Small intestine (tissue), 7 donors: Measurements from ENCODE around the gene GUCY2C. TPM values are rescaled to one million over a fixed set of nuclear protein-coding genes. Genes with fewer than 3 reads are reported as not detected.

Experiments used
- DNase-seq, 2 donors: peaks; one replicate each; pipeline versions ENCODE4 v3.0.0 to v3.0.0-alpha.2; 2013
- FAIRE-seq: peaks from 2 replicates; lab custom pipeline; 2012; peaks lifted over from hg19 to GRCh38; lab: Jason Lieb, UNC
- H3K27ac ChIP-seq, 3 donors: one replicate each; pipeline ENCODE4 v1.5.1; 2013; ENCODE audit warnings: low read length in 2 of 3, mild to moderate bottlenecking in 2 of 3, control low read depth in 1 of 3, inconsistent platforms in 1 of 3, low read depth in 1 of 3, moderate library complexity in 1 of 3
- H3K27me3 ChIP-seq, 3 donors: one replicate each; pipeline ENCODE4 v1.6.1; 2013; ENCODE audit warnings: low read length in 3 of 3, inconsistent platforms in 1 of 3; ENCODE audit not compliant: control insufficient read depth in 3 of 3, insufficient read depth in 3 of 3
- H3K36me3 ChIP-seq, 3 donors: one replicate each; pipeline ENCODE4 v1.6.1; 2013; ENCODE audit warnings: low read length in 3 of 3, inconsistent platforms in 1 of 3, low read depth in 1 of 3, mild to moderate bottlenecking in 1 of 3, moderate library complexity in 1 of 3; ENCODE audit not compliant: control insufficient read depth in 3 of 3, insufficient read depth in 2 of 3
- H3K4me1 ChIP-seq, 3 donors: one replicate each; pipeline ENCODE4 v1.6.1; 2013; ENCODE audit warnings: low read length in 2 of 3, inconsistent platforms in 1 of 3, low read depth in 1 of 3, mild to moderate bottlenecking in 1 of 3, moderate library complexity in 1 of 3; ENCODE audit not compliant: control insufficient read depth in 3 of 3, insufficient read depth in 2 of 3
- H3K4me3 ChIP-seq, 3 donors: one replicate each; pipeline ENCODE4 v1.5.1; 2013; ENCODE audit warnings: low read length in 3 of 3, control low read depth in 1 of 3, inconsistent platforms in 1 of 3, low read depth in 1 of 3, mild to moderate bottlenecking in 1 of 3, moderate library complexity in 1 of 3
- H3K9me3 ChIP-seq, 2 donors: one replicate each; pipeline ENCODE4 v1.6.1; 2013; ENCODE audit warnings: low read depth in 1 of 2, low read length in 1 of 2; ENCODE audit not compliant: control insufficient read depth in 2 of 2, insufficient read depth in 1 of 2
- WGBS, 3 donors: extraction: QIAGEN DNeasy Blood & Tissue Kit; methylation state at CpG; one replicate each; pipeline ENCODE4 v1.1.7; 2013; 5-methylcytosine and 5-hydroxymethylcytosine counted together
- polyA plus RNA-seq, 4 donors: library from polyadenylated mRNA; stranded (reverse) in 3 of 4; unstranded in 1 of 4; fragments of 200-250 nt in 3 of 4; fragments of 120-200 nt in 1 of 4; gene quantifications; one replicate each; pipeline versions ENCODE4 v1.2.1 to v1.2.3, GENCODE V29; 2013
- donor health status: healthy with polysubstance abuse.
- donor health status: control.
- donor health status: control.
- donor health status: Bipolar disorder and iron deficiency.
- donor health status: healthy.

GUCY2C gene
- polyA plus RNA-seq, 4 donors: 34.9 to 105 (median 51.8) TPM

GRCh38 chr12:14654842-14655241 is 41.6 kb downstream of the GUCY2C start:
- no peaks in the 10 kb centered on the region for H3K27me3 ChIP-seq
- FAIRE-seq (no peak), DNase-seq (no peak)
- H3K9me3 ChIP-seq: no peaks in the 10 kb centered on the region
- no peak overlapping the region for H3K27ac ChIP-seq
- peaks cover 0 to 41% (median 25%) of the 10 kb centered on the region in 3 donors for H3K36me3 ChIP-seq
- no peaks in the 10 kb centered on the region for H3K4me1 ChIP-seq
- no peak overlapping the region for H3K4me3 ChIP-seq

- DNase-seq: no peak
- no peak overlapping the region for H3K4me3 ChIP-seq
- H3K9me3 ChIP-seq: no peaks in the 10 kb centered on the region
- WGBS, 3 donors: 87 to 91% (median 88%) methylated on average over 4 of the region's 4 CpGs
- H3K27me3 ChIP-seq: no peaks in the 10 kb centered on the region
- H3K4me1 ChIP-seq: no peaks in the 10 kb centered on the region
- no peak overlapping the region for H3K27ac ChIP-seq
- H3K36me3 ChIP-seq: peaks cover 0 to 37% (median 21%) of the 10 kb centered on the region in 3 donors
- FAIRE-seq: no peak
These were observed 42.0 kb downstream of the GUCY2C start for GRCh38 chr12:14654416-14654815.

GRCh38 chr12:14652483-14652882 is 43.9 kb downstream of the GUCY2C start:
- WGBS, 3 donors: 89 to 98% (median 93%) methylated on average over 2 of the region's 2 CpGs
- H3K9me3 ChIP-seq: no peaks in the 10 kb centered on the region
- no peak for FAIRE-seq

GRCh38 chr12:14651371-14651770 is 45.0 kb downstream of the GUCY2C start:
- DNase-seq (no peak), FAIRE-seq (no peak)
- Histone ChIP-seq H3K36me3 (peaks cover 0 to 21% (median 20%) of the 10 kb centered on the region in 3 donors), H3K27ac (no peak overlapping the region), H3K4me1 (no peaks in the 10 kb centered on the region), H3K27me3 (no peaks in the 10 kb centered on the region), H3K9me3 (no peaks in the 10 kb centered on the region), H3K4me3 (no peak overlapping the region)
- 71 to 90% (median 85%) methylated on average over 4 of the region's 4 CpGs for WGBS, 3 donors

More at GRCh38 chr12:14652483-14652882, 43.9 kb downstream of the GUCY2C start:
- Histone ChIP-seq H3K4me1 (no peaks in the 10 kb centered on the region), H3K27me3 (no peaks in the 10 kb centered on the region), H3K36me3 (peaks cover 0 to 28% (median 20%) of the 10 kb centered on the region in 3 donors), H3K27ac (no peak overlapping the region), H3K4me3 (no peak overlapping the region)
- no peak for DNase-seq

- no peak overlapping the region for H3K27ac ChIP-seq
- H3K4me3 ChIP-seq: no peak overlapping the region
- WGBS, 3 donors: 85 to 96% (median 93%) methylated on average over 2 of the region's 2 CpGs
- DNase-seq (no peak), FAIRE-seq (no peak)
- peaks cover 0 to 23% (median 21%) of the 10 kb centered on the region in 3 donors for H3K36me3 ChIP-seq
- no peaks in the 10 kb centered on the region for H3K4me1 ChIP-seq
- H3K9me3 ChIP-seq: no peaks in the 10 kb centered on the region
- no peaks in the 10 kb centered on the region for H3K27me3 ChIP-seq
These were observed 45.6 kb downstream of the GUCY2C start for GRCh38 chr12:14650789-14651188.

GRCh38 chr12:14647028-14647750 is 49.2 kb downstream of the GUCY2C start:
- Histone ChIP-seq H3K9me3 (no peaks in the 10 kb centered on the region), H3K27me3 (no peaks in the 10 kb centered on the region), H3K36me3 (peaks cover 0 to 16% (median 13%) of the 10 kb centered on the region in 3 donors), H3K4me1 (no peaks in the 10 kb centered on the region), H3K4me3 (no peak overlapping the region), H3K27ac (no peak overlapping the region)
- DNase-seq (no peak), FAIRE-seq (no peak)
- 85 to 96% (median 93%) methylated on average over 6 of the region's 6 CpGs for WGBS, 3 donors

GRCh38 chr12:14643251-14643650 is 53.1 kb downstream of the GUCY2C start:
- no peak overlapping the region for H3K4me3 ChIP-seq
- WGBS, 3 donors: 48 to 66% (median 63%) methylated on average over 5 of the region's 5 CpGs
- H3K9me3 ChIP-seq: no peaks in the 10 kb centered on the region
- no peaks in the 10 kb centered on the region for H3K27me3 ChIP-seq
- no peaks in the 10 kb centered on the region for H3K4me1 ChIP-seq
- DNase-seq (peak in 1 of 2 donors; percentile 17), FAIRE-seq (no peak)
- H3K36me3 ChIP-seq: peaks cover 0 to 28% (median 27%) of the 10 kb centered on the region in 3 donors
- no peak overlapping the region for H3K27ac ChIP-seq

GRCh38 chr12:14638066-14638465 is 58.3 kb downstream of the GUCY2C start:
- DNase-seq (no peak), FAIRE-seq (no peak)
- H3K9me3 ChIP-seq: peaks cover 0 to 4% of the 10 kb centered on the region in 2 donors
- no peaks in the 10 kb centered on the region for H3K4me1 ChIP-seq
- H3K4me3 ChIP-seq: no peak overlapping the region
- no peak overlapping the region for H3K27ac ChIP-seq
- no peaks in the 10 kb centered on the region for H3K27me3 ChIP-seq
- H3K36me3 ChIP-seq: peaks cover under 1 to 28% (median 22%) of the 10 kb centered on the region in 3 donors

- Histone ChIP-seq H3K9me3 (peaks cover 0 to 4% of the 10 kb centered on the region in 2 donors), H3K4me1 (no peaks in the 10 kb centered on the region), H3K27ac (no peak overlapping the region), H3K4me3 (no peak overlapping the region), H3K27me3 (no peaks in the 10 kb centered on the region), H3K36me3 (peaks cover 4 to 25% (median 24%) of the 10 kb centered on the region in 3 donors)
- FAIRE-seq (no peak), DNase-seq (no peak)
These were observed 60.6 kb downstream of the GUCY2C start for GRCh38 chr12:14635776-14636175.
